ENCODE data around the gene GALP. TPM values are rescaled to one million over a fixed set of nuclear protein-coding genes. Genes with fewer than 3 reads are reported as not detected.
"Not testable (repeated sequence)": the region's sequence is repeated elsewhere in the genome, so short reads cannot be mapped to it uniquely, and the experiment has no call there.

Gene GALP
- polyA plus RNA-seq, 4 donors = not detected

DNA sequence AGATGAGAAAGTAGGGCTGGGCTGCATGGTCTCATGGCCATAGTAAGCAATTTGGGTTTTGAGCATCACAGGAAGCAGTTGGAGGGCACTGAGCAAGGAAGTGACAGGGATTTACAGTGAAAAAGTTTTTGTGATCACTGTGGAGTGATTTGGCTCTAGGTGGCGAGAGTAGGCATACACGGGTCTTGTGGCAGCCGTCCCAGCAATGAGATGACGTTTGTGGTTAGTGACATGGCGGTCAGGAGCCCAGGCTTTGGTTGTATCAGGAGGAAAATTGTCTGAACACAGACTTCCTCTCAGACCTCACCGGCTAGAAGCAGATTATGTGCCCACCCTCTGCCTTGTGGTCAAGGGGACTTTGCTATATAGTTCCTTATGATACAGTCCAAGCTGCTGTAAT, 31.4 kb upstream of the GALP start:
- no peak overlapping the region for H3K27ac ChIP-seq (ENCODE audit: low read depth in 1 of 3, low read length in 2 of 3)
- DNase-seq = no peak
- no peaks in the 10 kb centered on the region for H3K9me3 ChIP-seq (ENCODE audit: control insufficient read depth in 2 of 2, insufficient read depth in 1 of 2, low read depth in 1 of 2, low read length in 1 of 2)
- peaks cover 0 to 44% (median 0%) of the 10 kb centered on the region in 3 donors for H3K36me3 ChIP-seq (ENCODE audit: control insufficient read depth in 3 of 3, insufficient read depth in 2 of 3, low read depth in 1 of 3, low read length in 3 of 3)
- no peak overlapping the region for H3K4me3 ChIP-seq (ENCODE audit: low read depth in 1 of 3, low read length in 3 of 3)
- peaks cover 0 to 26% (median 7%) of the 10 kb centered on the region in 3 donors for H3K4me1 ChIP-seq (ENCODE audit: control insufficient read depth in 3 of 3, insufficient read depth in 2 of 3, low read depth in 1 of 3, low read length in 2 of 3)
- no peaks in the 10 kb centered on the region for H3K27me3 ChIP-seq (ENCODE audit: control insufficient read depth in 3 of 3, insufficient read depth in 3 of 3, low read length in 3 of 3)
- no peak for FAIRE-seq
- 66 to 77% (median 67%) methylated on average over 6 of the region's 6 CpGs for WGBS, 3 donors

GRCh38 chr19:56144831-56145230, 31.0 kb upstream of the GALP start:
- H3K27ac ChIP-seq (ENCODE audit: low read depth in 1 of 3, low read length in 2 of 3) = no peak overlapping the region
- FAIRE-seq (no peak), DNase-seq (no peak)
- peaks cover 0 to 48% (median under 1%) of the 10 kb centered on the region in 3 donors for H3K36me3 ChIP-seq (ENCODE audit: control insufficient read depth in 3 of 3, insufficient read depth in 2 of 3, low read depth in 1 of 3, low read length in 3 of 3)
- H3K9me3 ChIP-seq (ENCODE audit: control insufficient read depth in 2 of 2, insufficient read depth in 1 of 2, low read depth in 1 of 2, low read length in 1 of 2) = no peaks in the 10 kb centered on the region
- H3K4me3 ChIP-seq (ENCODE audit: low read depth in 1 of 3, low read length in 3 of 3) = no peak overlapping the region
- 90 to 92% (median 91%) methylated on average over 12 of the region's 12 CpGs for WGBS, 3 donors
- peaks cover 0 to 26% (median 6%) of the 10 kb centered on the region in 3 donors for H3K4me1 ChIP-seq (ENCODE audit: control insufficient read depth in 3 of 3, insufficient read depth in 2 of 3, low read depth in 1 of 3, low read length in 2 of 3)
- no peaks in the 10 kb centered on the region for H3K27me3 ChIP-seq (ENCODE audit: control insufficient read depth in 3 of 3, insufficient read depth in 3 of 3, low read length in 3 of 3)

- DNase-seq = no peak
- H3K4me1 ChIP-seq (ENCODE audit: control insufficient read depth in 3 of 3, insufficient read depth in 2 of 3, low read depth in 1 of 3, low read length in 2 of 3) = peaks cover 0 to 26% (median 4%) of the 10 kb centered on the region in 3 donors
- no peak for FAIRE-seq
Observed at GRCh38 chr19:56145698-56146097, 30.1 kb upstream of the GALP start.

DNA sequence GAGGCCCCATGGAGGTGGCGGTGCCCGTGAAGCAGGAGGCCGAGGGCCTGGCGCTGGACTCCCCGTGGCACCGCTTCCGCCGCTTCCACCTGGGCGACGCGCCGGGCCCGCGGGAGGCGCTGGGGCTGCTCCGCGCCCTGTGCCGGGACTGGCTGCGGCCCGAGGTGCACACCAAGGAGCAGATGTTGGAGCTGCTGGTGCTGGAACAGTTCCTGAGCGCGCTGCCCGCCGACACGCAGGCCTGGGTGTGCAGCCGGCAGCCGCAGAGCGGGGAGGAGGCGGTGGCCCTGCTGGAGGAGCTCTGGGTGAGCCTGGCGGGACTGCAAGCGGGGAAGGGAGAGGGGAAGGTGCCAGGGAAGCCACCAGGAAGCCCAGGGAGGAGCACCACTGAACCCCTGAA, 28.9 kb upstream of the GALP start:
- peaks cover 0 to 26% (median 4%) of the 10 kb centered on the region in 3 donors for H3K4me1 ChIP-seq (ENCODE audit: control insufficient read depth in 3 of 3, insufficient read depth in 2 of 3, low read depth in 1 of 3, low read length in 2 of 3)
- no peak overlapping the region for H3K27ac ChIP-seq (ENCODE audit: low read depth in 1 of 3, low read length in 2 of 3)
- H3K36me3 ChIP-seq (ENCODE audit: control insufficient read depth in 3 of 3, insufficient read depth in 2 of 3, low read depth in 1 of 3, low read length in 3 of 3) = peaks cover 0 to 53% (median 2%) of the 10 kb centered on the region in 3 donors
- no peak overlapping the region for H3K4me3 ChIP-seq (ENCODE audit: low read depth in 1 of 3, low read length in 3 of 3)
- no peaks in the 10 kb centered on the region for H3K27me3 ChIP-seq (ENCODE audit: control insufficient read depth in 3 of 3, insufficient read depth in 3 of 3, low read length in 3 of 3)
- FAIRE-seq = no peak
- H3K9me3 ChIP-seq (ENCODE audit: control insufficient read depth in 2 of 2, insufficient read depth in 1 of 2, low read depth in 1 of 2, low read length in 1 of 2) = no peaks in the 10 kb centered on the region
- WGBS, 3 donors = 94 to 98% (median 98%) methylated on average over 24 to 31 of the region's 31 CpGs
- DNase-seq = no peak

More at GRCh38 chr19:56145698-56146097, 30.1 kb upstream of the GALP start:
- H3K27ac ChIP-seq (ENCODE audit: low read depth in 1 of 3, low read length in 2 of 3) = no peak overlapping the region
- no peaks in the 10 kb centered on the region for H3K27me3 ChIP-seq (ENCODE audit: control insufficient read depth in 3 of 3, insufficient read depth in 3 of 3, low read length in 3 of 3)
- no peak overlapping the region for H3K4me3 ChIP-seq (ENCODE audit: low read depth in 1 of 3, low read length in 3 of 3)
- H3K36me3 ChIP-seq (ENCODE audit: control insufficient read depth in 3 of 3, insufficient read depth in 2 of 3, low read depth in 1 of 3, low read length in 3 of 3) = peaks cover 0 to 53% (median 2%) of the 10 kb centered on the region in 3 donors
- WGBS, 3 donors = 85 to 94% (median 87%) methylated on average over 10 of the region's 10 CpGs
- no peaks in the 10 kb centered on the region for H3K9me3 ChIP-seq (ENCODE audit: control insufficient read depth in 2 of 2, insufficient read depth in 1 of 2, low read depth in 1 of 2, low read length in 1 of 2)

GRCh38 chr19:56147307-56147706, 28.5 kb upstream of the GALP start:
- 87 to 95% (median 93%) methylated on average over 22 of the region's 22 CpGs for WGBS, 3 donors
- Histone ChIP-seq H3K4me3 (ENCODE audit: low read depth in 1 of 3, low read length in 3 of 3) (no peak overlapping the region), H3K9me3 (ENCODE audit: control insufficient read depth in 2 of 2, insufficient read depth in 1 of 2, low read depth in 1 of 2, low read length in 1 of 2) (no peaks in the 10 kb centered on the region), H3K27ac (ENCODE audit: low read depth in 1 of 3, low read length in 2 of 3) (no peak overlapping the region), H3K27me3 (ENCODE audit: control insufficient read depth in 3 of 3, insufficient read depth in 3 of 3, low read length in 3 of 3) (no peaks in the 10 kb centered on the region), H3K4me1 (ENCODE audit: control insufficient read depth in 3 of 3, insufficient read depth in 2 of 3, low read depth in 1 of 3, low read length in 2 of 3) (peaks cover 0 to 25% (median 4%) of the 10 kb centered on the region in 3 donors), H3K36me3 (ENCODE audit: control insufficient read depth in 3 of 3, insufficient read depth in 2 of 3, low read depth in 1 of 3, low read length in 3 of 3) (peaks cover 0 to 53% (median 2%) of the 10 kb centered on the region in 3 donors)
- no peak for DNase-seq
- FAIRE-seq = no peak

DNA sequence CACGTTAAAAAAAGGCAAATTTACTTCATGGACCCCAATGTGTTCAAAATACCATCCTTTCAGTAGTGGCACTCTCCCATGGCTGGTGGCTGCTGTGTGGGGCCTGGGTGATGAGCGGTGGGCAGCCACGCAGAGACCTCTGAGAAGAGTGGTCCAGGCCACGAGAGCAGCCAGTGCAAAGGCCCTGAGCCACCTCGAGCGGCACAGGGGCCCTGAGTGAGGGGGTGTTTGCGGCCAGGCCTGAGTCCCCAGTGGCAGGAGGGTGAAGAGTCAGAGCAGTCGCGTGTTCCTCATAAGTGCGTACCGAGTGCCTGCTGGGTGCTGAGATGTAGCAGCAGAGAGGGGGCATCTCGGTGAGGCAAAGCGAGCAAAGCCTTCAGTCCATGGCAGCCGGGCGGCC, 27.7 kb upstream of the GALP start:
- no peaks in the 10 kb centered on the region for H3K27me3 ChIP-seq (ENCODE audit: control insufficient read depth in 3 of 3, insufficient read depth in 3 of 3, low read length in 3 of 3)
- H3K9me3 ChIP-seq (ENCODE audit: control insufficient read depth in 2 of 2, insufficient read depth in 1 of 2, low read depth in 1 of 2, low read length in 1 of 2) = no peaks in the 10 kb centered on the region
- H3K4me3 ChIP-seq (ENCODE audit: low read depth in 1 of 3, low read length in 3 of 3) = no peak overlapping the region
- FAIRE-seq (no peak), DNase-seq (no peak)
- no peak overlapping the region for H3K27ac ChIP-seq (ENCODE audit: low read depth in 1 of 3, low read length in 2 of 3)
- H3K36me3 ChIP-seq (ENCODE audit: control insufficient read depth in 3 of 3, insufficient read depth in 2 of 3, low read depth in 1 of 3, low read length in 3 of 3) = peaks cover 0 to 50% (median 2%) of the 10 kb centered on the region in 3 donors
- WGBS, 3 donors = 95 to 97% (median 95%) methylated on average over 13 to 15 of the region's 15 CpGs
- H3K4me1 ChIP-seq (ENCODE audit: control insufficient read depth in 3 of 3, insufficient read depth in 2 of 3, low read depth in 1 of 3, low read length in 2 of 3) = peaks cover 0 to 17% (median 0%) of the 10 kb centered on the region in 3 donors

- not testable (repeated sequence) for H3K27ac ChIP-seq (ENCODE audit: low read depth in 1 of 3, low read length in 2 of 3); FAIRE-seq; H3K9me3 ChIP-seq (ENCODE audit: control insufficient read depth in 2 of 2, insufficient read depth in 1 of 2, low read depth in 1 of 2, low read length in 1 of 2); H3K4me1 ChIP-seq (ENCODE audit: control insufficient read depth in 3 of 3, insufficient read depth in 2 of 3, low read depth in 1 of 3, low read length in 2 of 3); DNase-seq; H3K4me3 ChIP-seq (ENCODE audit: low read depth in 1 of 3, low read length in 3 of 3); H3K27me3 ChIP-seq (ENCODE audit: control insufficient read depth in 3 of 3, insufficient read depth in 3 of 3, low read length in 3 of 3)
- H3K36me3 ChIP-seq (ENCODE audit: control insufficient read depth in 3 of 3, insufficient read depth in 2 of 3, low read depth in 1 of 3, low read length in 3 of 3) = peaks cover 0 to 53% (median 2%) of the 10 kb centered on the region in 3 donors
- 94 to 97% (median 95%) methylated on average over 12 of the region's 12 CpGs for WGBS, 3 donors
Observed at GRCh38 chr19:56148955-56149655, 26.7 kb upstream of the GALP start.

GRCh38 chr19:56149656-56150038, 26.2 kb upstream of the GALP start:
- peaks cover 0 to 54% (median 2%) of the 10 kb centered on the region in 3 donors for H3K36me3 ChIP-seq (ENCODE audit: control insufficient read depth in 3 of 3, insufficient read depth in 2 of 3, low read depth in 1 of 3, low read length in 3 of 3)
- no peak overlapping the region for H3K27ac ChIP-seq (ENCODE audit: low read depth in 1 of 3, low read length in 2 of 3)
- FAIRE-seq = no peak
- H3K27me3 ChIP-seq (ENCODE audit: control insufficient read depth in 3 of 3, insufficient read depth in 3 of 3, low read length in 3 of 3) = no peaks in the 10 kb centered on the region
- no peak overlapping the region for H3K4me3 ChIP-seq (ENCODE audit: low read depth in 1 of 3, low read length in 3 of 3)
- no peaks in the 10 kb centered on the region for H3K9me3 ChIP-seq (ENCODE audit: control insufficient read depth in 2 of 2, insufficient read depth in 1 of 2, low read depth in 1 of 2, low read length in 1 of 2)
- DNase-seq = no peak
- H3K4me1 ChIP-seq (ENCODE audit: control insufficient read depth in 3 of 3, insufficient read depth in 2 of 3, low read depth in 1 of 3, low read length in 2 of 3) = peaks cover 0 to 5% (median 0%) of the 10 kb centered on the region in 3 donors
- 96 to 97% (median 96%) methylated on average over 5 of the region's 5 CpGs for WGBS, 3 donors
